ENCODE measurements around the gene YIPF1.

The YIPF1 gene

GRCh38 chr1:53889304-53890298 is at the start of gene YIPF1:
YIPF1 (minus strand) TSS chr1:53889797; CDS start chr1:53888937, 860 bp downstream.
- Histone ChIP-seq H3K4me1 (ENCODE audit: control insufficient read depth in 1 of 2, insufficient read depth in 2 of 2, low read length in 2 of 2) (peaks cover 4 to 5% of the 10 kb centered on the region in 2 donors), H3K4me3 (ENCODE audit: low read depth in 1 of 2, low read length in 2 of 2) (peak within 1 kb of the TSS; percentile 87 to 96), H3K36me3 (ENCODE audit: control insufficient read depth in 1 of 2, insufficient read depth in 2 of 2, low read length in 2 of 2) (peaks cover 9 to 12% of the 10 kb centered on the region in 2 donors), H3K27ac (ENCODE audit: low read length) (peak within 1 kb of the TSS; percentile 73), H3K9me3 (ENCODE audit: control insufficient read depth in 1 of 2, low read length in 2 of 2) (no peaks in the 10 kb centered on the region), H3K27me3 (ENCODE audit: low read depth, low read length) (no peaks in the 10 kb centered on the region)

GRCh38 chr1:53938136-53938830 is 48.7 kb upstream of the YIPF1 start:
- Histone ChIP-seq H3K4me3 (ENCODE audit: low read depth in 1 of 2, low read length in 2 of 2) (no peak overlapping the region), H3K36me3 (ENCODE audit: control insufficient read depth in 1 of 2, insufficient read depth in 2 of 2, low read length in 2 of 2) (no peaks in the 10 kb centered on the region), H3K4me1 (ENCODE audit: control insufficient read depth in 1 of 2, insufficient read depth in 2 of 2, low read length in 2 of 2) (no peaks in the 10 kb centered on the region), H3K9me3 (ENCODE audit: control insufficient read depth in 1 of 2, low read length in 2 of 2) (peaks cover 0 to 2% of the 10 kb centered on the region in 2 donors), H3K27me3 (ENCODE audit: low read depth, low read length) (no peaks in the 10 kb centered on the region), H3K27ac (ENCODE audit: low read length) (no peak overlapping the region)

- Histone ChIP-seq H3K36me3 (ENCODE audit: control insufficient read depth in 1 of 2, insufficient read depth in 2 of 2, low read length in 2 of 2) (no peaks in the 10 kb centered on the region), H3K27me3 (ENCODE audit: low read depth, low read length) (no peaks in the 10 kb centered on the region), H3K9me3 (ENCODE audit: control insufficient read depth in 1 of 2, low read length in 2 of 2) (peaks cover 0 to 5% of the 10 kb centered on the region in 2 donors), H3K4me1 (ENCODE audit: control insufficient read depth in 1 of 2, insufficient read depth in 2 of 2, low read length in 2 of 2) (no peaks in the 10 kb centered on the region), H3K27ac (ENCODE audit: low read length) (no peak overlapping the region), H3K4me3 (ENCODE audit: low read depth in 1 of 2, low read length in 2 of 2) (no peak overlapping the region)
Observed at GRCh38 chr1:53936430-53936829, 46.8 kb upstream of the YIPF1 start.

- H3K27me3 ChIP-seq (ENCODE audit: low read depth, low read length): no peaks in the 10 kb centered on the region
- peaks cover 0 to 5% of the 10 kb centered on the region in 2 donors for H3K9me3 ChIP-seq (ENCODE audit: control insufficient read depth in 1 of 2, low read length in 2 of 2)
- H3K4me3 ChIP-seq (ENCODE audit: low read depth in 1 of 2, low read length in 2 of 2): no peak overlapping the region
- peaks cover 0 to 5% of the 10 kb centered on the region in 2 donors for H3K36me3 ChIP-seq (ENCODE audit: control insufficient read depth in 1 of 2, insufficient read depth in 2 of 2, low read length in 2 of 2)
- no peak overlapping the region for H3K27ac ChIP-seq (ENCODE audit: low read length)
- no peaks in the 10 kb centered on the region for H3K4me1 ChIP-seq (ENCODE audit: control insufficient read depth in 1 of 2, insufficient read depth in 2 of 2, low read length in 2 of 2)
Observed at GRCh38 chr1:53934170-53934765, 44.7 kb upstream of the YIPF1 start.

GRCh38 chr1:53931523-53931922 is 41.9 kb upstream of the YIPF1 start:
- no peak overlapping the region for H3K27ac ChIP-seq (ENCODE audit: low read length)
- peaks cover 0 to 5% of the 10 kb centered on the region in 2 donors for H3K9me3 ChIP-seq (ENCODE audit: control insufficient read depth in 1 of 2, low read length in 2 of 2)
- H3K4me1 ChIP-seq (ENCODE audit: control insufficient read depth in 1 of 2, insufficient read depth in 2 of 2, low read length in 2 of 2): no peaks in the 10 kb centered on the region
- H3K4me3 ChIP-seq (ENCODE audit: low read depth in 1 of 2, low read length in 2 of 2): no peak overlapping the region
- peaks cover 20 to 29% of the 10 kb centered on the region in 2 donors for H3K36me3 ChIP-seq (ENCODE audit: control insufficient read depth in 1 of 2, insufficient read depth in 2 of 2, low read length in 2 of 2)
- H3K27me3 ChIP-seq (ENCODE audit: low read depth, low read length): no peaks in the 10 kb centered on the region

GRCh38 chr1:53930932-53931331 is 41.3 kb upstream of the YIPF1 start:
- no peak overlapping the region for H3K4me3 ChIP-seq (ENCODE audit: low read depth in 1 of 2, low read length in 2 of 2)
- no peak overlapping the region for H3K27ac ChIP-seq (ENCODE audit: low read length)
- no peaks in the 10 kb centered on the region for H3K27me3 ChIP-seq (ENCODE audit: low read depth, low read length)
- H3K9me3 ChIP-seq (ENCODE audit: control insufficient read depth in 1 of 2, low read length in 2 of 2): peaks cover 0 to 5% of the 10 kb centered on the region in 2 donors
- no peaks in the 10 kb centered on the region for H3K4me1 ChIP-seq (ENCODE audit: control insufficient read depth in 1 of 2, insufficient read depth in 2 of 2, low read length in 2 of 2)
- peaks cover 20 to 29% of the 10 kb centered on the region in 2 donors for H3K36me3 ChIP-seq (ENCODE audit: control insufficient read depth in 1 of 2, insufficient read depth in 2 of 2, low read length in 2 of 2)

GRCh38 chr1:53929246-53929960 is 39.8 kb upstream of the YIPF1 start:
- no peaks in the 10 kb centered on the region for H3K4me1 ChIP-seq (ENCODE audit: control insufficient read depth in 1 of 2, insufficient read depth in 2 of 2, low read length in 2 of 2)

GRCh38 chr1:53927376-53927881 is 37.8 kb upstream of the YIPF1 start:
- no peak overlapping the region for H3K27ac ChIP-seq (ENCODE audit: low read length)

More at GRCh38 chr1:53929246-53929960, 39.8 kb upstream of the YIPF1 start:
- no peaks in the 10 kb centered on the region for H3K27me3 ChIP-seq (ENCODE audit: low read depth, low read length)
- peaks cover 0 to 5% of the 10 kb centered on the region in 2 donors for H3K9me3 ChIP-seq (ENCODE audit: control insufficient read depth in 1 of 2, low read length in 2 of 2)
- H3K36me3 ChIP-seq (ENCODE audit: control insufficient read depth in 1 of 2, insufficient read depth in 2 of 2, low read length in 2 of 2): peaks cover 20 to 29% of the 10 kb centered on the region in 2 donors
- H3K4me3 ChIP-seq (ENCODE audit: low read depth in 1 of 2, low read length in 2 of 2): no peak overlapping the region
- H3K27ac ChIP-seq (ENCODE audit: low read length): no peak overlapping the region

GRCh38 chr1:53919675-53920066 is 30.1 kb upstream of the YIPF1 start:
- peaks cover 16 to 17% of the 10 kb centered on the region in 2 donors for H3K36me3 ChIP-seq (ENCODE audit: control insufficient read depth in 1 of 2, insufficient read depth in 2 of 2, low read length in 2 of 2)
- no peaks in the 10 kb centered on the region for H3K4me1 ChIP-seq (ENCODE audit: control insufficient read depth in 1 of 2, insufficient read depth in 2 of 2, low read length in 2 of 2)
- H3K27ac ChIP-seq (ENCODE audit: low read length): no peak overlapping the region
- no peaks in the 10 kb centered on the region for H3K27me3 ChIP-seq (ENCODE audit: low read depth, low read length)
- H3K4me3 ChIP-seq (ENCODE audit: low read depth in 1 of 2, low read length in 2 of 2): no peak overlapping the region
- H3K9me3 ChIP-seq (ENCODE audit: control insufficient read depth in 1 of 2, low read length in 2 of 2): no peaks in the 10 kb centered on the region

More at GRCh38 chr1:53927376-53927881, 37.8 kb upstream of the YIPF1 start:
- H3K27me3 ChIP-seq (ENCODE audit: low read depth, low read length): no peaks in the 10 kb centered on the region
- H3K4me3 ChIP-seq (ENCODE audit: low read depth in 1 of 2, low read length in 2 of 2): no peak overlapping the region
- H3K4me1 ChIP-seq (ENCODE audit: control insufficient read depth in 1 of 2, insufficient read depth in 2 of 2, low read length in 2 of 2): no peaks in the 10 kb centered on the region
- H3K9me3 ChIP-seq (ENCODE audit: control insufficient read depth in 1 of 2, low read length in 2 of 2): peaks cover 0 to 3% of the 10 kb centered on the region in 2 donors
- H3K36me3 ChIP-seq (ENCODE audit: control insufficient read depth in 1 of 2, insufficient read depth in 2 of 2, low read length in 2 of 2): peaks cover 31 to 39% of the 10 kb centered on the region in 2 donors

GRCh38 chr1:53918343-53918742 is 28.7 kb upstream of the YIPF1 start:
- Histone ChIP-seq H3K4me3 (ENCODE audit: low read depth in 1 of 2, low read length in 2 of 2) (no peak overlapping the region), H3K4me1 (ENCODE audit: control insufficient read depth in 1 of 2, insufficient read depth in 2 of 2, low read length in 2 of 2) (no peaks in the 10 kb centered on the region), H3K9me3 (ENCODE audit: control insufficient read depth in 1 of 2, low read length in 2 of 2) (no peaks in the 10 kb centered on the region), H3K36me3 (ENCODE audit: control insufficient read depth in 1 of 2, insufficient read depth in 2 of 2, low read length in 2 of 2) (peaks cover 11 to 17% of the 10 kb centered on the region in 2 donors), H3K27ac (ENCODE audit: low read length) (no peak overlapping the region), H3K27me3 (ENCODE audit: low read depth, low read length) (no peaks in the 10 kb centered on the region)
